DOHH2 (cell line): Measurements from ENCODE around the gene CHD6.

Experiments used
- CTCF ChIP-seq: fragments of 200-600 bp; sonication (generic); IDR thresholded peaks from one replicate; pipeline ENCODE4 v1.5.1; 2014; ENCODE audit warnings: antibody characterized with exemption, mild to moderate bottlenecking, low read depth, low read length; ENCODE audit not compliant: poor library complexity, severe bottlenecking
- EZH2phosphoT487 ChIP-seq: fragments of 200-600 bp; sonication (generic); IDR thresholded peaks from 2 replicates; pipeline ENCODE4 v1.6.1; 2017; ENCODE audit warnings: borderline replicate concordance, mild to moderate bottlenecking, antibody characterized with exemption, low read length, moderate library complexity, mixed read lengths

GRCh38 chr20:41364967-41365765 lies 253.0 kb downstream of the CHD6 start:
- TF ChIP-seq CTCF (no peak), EZH2phosphoT487 (no peak)
